GM12892 (cell line): ENCODE measurements around the gene SLC49A4.

Experiments
- POLR2A ChIP-seq: IDR thresholded peaks from 2 replicates; pipeline ENCODE4 v1.6.1; 2011; ENCODE audit warnings: low read depth, low read length, control low read depth
- POLR2AphosphoS5 ChIP-seq: IDR thresholded peaks from 2 replicates; pipeline ENCODE4 v1.6.1; 2011; ENCODE audit warnings: low read depth, low read length, control low read depth
- TAF1 ChIP-seq: IDR thresholded peaks from 2 replicates; pipeline ENCODE4 v1.6.1; 2011; ENCODE audit warnings: low read depth, mild to moderate bottlenecking, control low read depth, low read length, borderline replicate concordance

- TF ChIP-seq TAF1 (no peak), POLR2A (no peak), POLR2AphosphoS5 (no peak)
Measured at GRCh38 chr3:122912772-122913538, 118.1 kb downstream of the SLC49A4 start.
